ENCODE measurements around the gene URB1.
"Not testable (repeated sequence)": the region's sequence is repeated elsewhere in the genome, so short reads cannot be mapped to it uniquely, and the experiment has no call there.

URB1 gene

GRCh38 chr21:32411350-32412161 lies 18.7 kb upstream of the URB1 start:
- peak; percentile 30 for DNase-seq (ENCODE audit: low read depth)

DNA sequence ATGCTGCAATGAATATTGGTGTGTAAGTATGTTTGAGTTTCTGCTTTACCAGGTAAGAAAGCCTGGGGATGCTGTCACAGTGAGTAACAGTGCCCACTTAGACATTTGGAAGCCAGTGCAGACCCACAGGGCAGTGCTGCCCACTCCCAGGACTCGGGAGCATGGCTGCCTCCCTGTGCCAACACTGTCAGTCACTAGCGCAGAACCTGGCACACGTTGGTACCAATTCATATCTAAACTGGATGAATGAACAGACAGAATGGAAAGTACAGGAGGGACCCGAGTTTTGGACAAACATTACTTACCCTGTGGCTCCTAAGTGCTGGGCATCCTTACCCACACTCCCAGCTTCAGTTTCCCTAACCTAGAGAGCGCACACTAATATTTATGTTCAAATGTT lies 18.1 kb upstream of the URB1 start:
- no peak for DNase-seq (ENCODE audit: low read depth)

DNA sequence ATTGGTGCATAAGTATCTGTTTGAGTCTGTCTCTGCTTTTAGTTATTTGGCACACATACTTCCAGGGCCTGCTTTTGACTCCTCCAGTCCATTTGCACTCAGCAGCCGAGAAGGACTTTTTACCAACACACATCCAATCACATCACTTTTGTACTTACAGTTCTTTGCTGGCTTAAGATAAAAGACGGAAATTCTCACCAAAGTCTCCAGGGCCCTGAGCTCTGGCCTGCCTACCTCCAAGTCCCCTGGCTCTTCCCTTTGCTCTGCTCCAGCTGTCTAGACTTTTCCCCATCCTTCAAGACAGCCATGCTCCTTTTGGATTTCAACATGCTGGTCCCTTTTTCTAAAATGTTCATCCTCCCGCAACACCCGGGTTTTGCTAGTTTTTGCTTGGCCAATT lies 17.5 kb upstream of the URB1 start:
- no peak for DNase-seq (ENCODE audit: low read depth)

- DNase-seq (ENCODE audit: low read depth): no peak
These were observed 13.6 kb upstream of the URB1 start for GRCh38 chr21:32406405-32406804.

- peak; percentile 44 for DNase-seq (ENCODE audit: low read depth)
These were observed 10.5 kb upstream of the URB1 start for GRCh38 chr21:32403201-32403777.

DNA sequence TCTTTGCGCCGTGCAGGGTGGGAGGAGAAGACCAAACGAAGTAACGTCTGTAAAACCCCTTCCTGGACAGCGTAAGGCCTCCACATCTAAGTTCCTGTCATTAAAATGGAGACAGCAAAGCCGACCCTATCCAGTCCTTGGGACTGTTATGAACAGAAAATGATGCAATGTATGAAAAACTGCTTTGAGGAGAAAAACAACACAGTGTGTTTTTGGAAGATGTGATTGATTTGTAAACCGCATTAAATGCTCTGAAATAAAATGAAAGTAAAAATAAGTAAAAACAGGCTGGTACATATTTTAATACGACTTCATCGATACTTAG lies 827 bp upstream of the URB1 start:
- no peak for DNase-seq (ENCODE audit: low read depth)

DNA sequence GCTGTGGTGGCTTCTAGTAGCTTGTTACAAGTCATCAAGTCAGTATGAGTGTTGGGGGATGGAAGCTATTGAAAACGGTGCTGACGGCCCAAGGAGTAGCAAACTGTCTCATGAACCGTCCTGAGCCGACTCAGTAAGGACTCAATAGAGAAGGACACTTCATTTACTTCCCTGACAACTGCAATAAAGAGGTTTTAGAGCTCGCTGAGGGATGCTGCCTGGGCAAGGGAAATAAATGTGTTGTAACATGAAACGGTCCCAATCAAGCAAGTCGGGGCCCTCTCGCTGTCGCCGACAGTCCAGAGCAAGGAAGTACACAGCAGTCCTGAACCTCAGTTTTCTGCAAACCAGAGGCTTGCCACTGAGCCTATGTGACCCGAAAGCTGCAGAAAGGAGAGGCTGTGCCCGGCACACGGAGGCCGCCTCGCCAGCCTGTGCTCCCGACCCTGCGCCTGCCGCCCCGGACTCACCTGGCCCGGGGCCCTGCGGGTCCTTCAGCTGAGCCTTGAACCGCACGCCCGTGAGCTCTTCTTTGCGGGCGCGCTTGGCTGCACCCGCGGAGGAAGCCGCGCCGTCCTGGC lies 423 bp downstream of the URB1 start:
- DNase-seq (ENCODE audit: low read depth): no peak

- no peak for DNase-seq (ENCODE audit: low read depth)
These were observed 1.1 kb downstream of the URB1 start for GRCh38 chr21:32391755-32392154.

DNA sequence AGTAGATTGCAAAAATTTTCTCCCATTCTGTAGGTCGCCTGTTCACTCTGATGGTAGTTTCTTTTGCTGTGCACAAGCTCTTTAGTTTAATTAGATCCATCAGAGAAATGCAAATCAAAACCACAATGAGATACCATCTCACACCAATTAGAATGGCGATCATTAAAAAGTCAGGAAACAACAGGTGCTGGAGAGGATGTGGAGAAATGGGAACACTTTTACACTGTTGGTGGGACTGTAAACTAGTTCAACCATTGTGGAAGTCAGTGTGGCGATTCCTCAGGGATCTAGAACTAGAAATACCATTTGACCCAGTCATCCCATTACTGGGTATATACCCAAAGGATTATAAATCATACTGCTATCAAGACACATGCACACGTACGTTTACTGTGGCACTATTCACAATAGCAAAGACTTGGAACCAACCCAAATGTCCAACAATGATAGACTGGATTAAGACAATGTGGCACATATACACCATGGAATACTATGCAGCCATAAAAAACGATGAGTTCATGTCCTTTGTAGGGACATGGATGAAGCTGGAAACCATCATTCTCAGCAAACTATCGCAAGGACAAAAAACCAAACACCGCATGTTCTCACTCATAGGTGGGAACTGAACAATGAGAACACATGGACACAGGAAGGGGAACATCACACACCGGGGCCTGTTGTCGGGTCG lies 2.1 kb downstream of the URB1 start:
- not testable (repeated sequence) for DNase-seq (ENCODE audit: low read depth)

DNA sequence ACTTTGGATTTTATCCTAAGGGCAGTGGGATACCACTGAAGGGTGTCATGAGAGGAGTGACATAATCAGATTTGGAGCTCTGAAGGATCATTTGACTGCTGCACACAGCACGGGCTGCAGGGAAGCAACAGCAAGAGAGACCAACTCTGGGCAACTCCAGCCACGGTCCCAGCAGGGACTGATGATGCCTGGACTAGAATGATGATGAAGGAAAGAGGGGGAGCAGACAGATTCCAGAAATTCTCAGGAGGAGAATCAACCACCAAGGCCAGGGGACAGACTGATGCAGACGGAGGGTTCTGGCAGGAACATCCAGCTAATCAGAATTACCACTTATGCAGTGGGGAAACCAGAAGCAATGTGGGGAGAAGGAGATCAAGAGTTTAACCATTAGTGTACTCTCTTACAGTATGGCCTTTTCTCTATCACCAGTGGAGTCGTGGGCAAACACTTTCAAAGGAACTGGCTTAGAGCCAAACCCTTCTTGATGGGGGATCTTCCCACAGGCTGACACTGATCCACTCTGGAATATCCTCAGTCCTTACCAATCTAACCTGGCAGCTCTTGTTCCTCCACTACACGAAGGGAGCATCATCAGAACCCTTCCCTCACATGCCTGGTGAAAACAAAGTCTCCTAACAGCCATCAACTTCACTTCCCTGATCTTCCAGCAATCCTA lies 3.3 kb downstream of the URB1 start:
- no peak for DNase-seq (ENCODE audit: low read depth)

- no peak for DNase-seq (ENCODE audit: low read depth)
These were observed 4.5 kb downstream of the URB1 start for GRCh38 chr21:32388306-32388705.

GRCh38 chr21:32387151-32387550 lies 5.7 kb downstream of the URB1 start:
- DNase-seq (ENCODE audit: low read depth): no peak

DNA sequence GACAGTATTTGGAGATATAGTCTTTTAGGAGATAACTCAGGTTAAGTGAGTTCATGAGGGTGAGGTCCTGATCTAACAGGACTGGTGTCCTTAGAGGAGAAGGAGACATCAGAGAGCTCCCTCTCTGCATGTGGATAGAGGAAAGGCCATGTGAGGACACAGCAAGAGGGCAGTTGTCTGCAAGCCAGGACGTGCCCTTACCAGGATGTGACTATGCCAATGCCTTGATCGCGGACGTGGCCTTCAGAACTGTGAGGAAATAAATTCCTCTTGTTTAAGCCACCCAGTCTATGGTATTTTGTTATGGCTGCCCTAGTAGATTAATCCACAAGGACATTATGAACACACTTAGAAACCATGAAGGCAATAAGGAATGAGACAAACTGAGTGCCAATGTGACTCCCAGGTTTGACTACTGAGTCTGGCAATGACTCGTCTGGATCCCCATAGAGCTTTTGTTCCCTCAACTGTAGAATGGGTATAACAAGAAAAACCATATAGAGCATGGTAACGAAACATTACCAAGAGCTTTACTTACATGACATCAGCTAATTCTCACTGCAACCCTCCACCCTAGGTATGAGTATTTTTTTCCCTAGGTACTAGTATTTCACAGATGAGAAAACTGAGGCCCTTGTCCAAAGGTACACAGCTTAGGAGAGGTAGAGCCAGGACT lies 6.5 kb downstream of the URB1 start:
- DNase-seq (ENCODE audit: low read depth): no peak

- no peak for DNase-seq (ENCODE audit: low read depth)
These were observed 9.0 kb downstream of the URB1 start for GRCh38 chr21:32383812-32384211.

- no peak for DNase-seq (ENCODE audit: low read depth)
These were observed 10.6 kb downstream of the URB1 start for GRCh38 chr21:32382108-32382644.

DNA sequence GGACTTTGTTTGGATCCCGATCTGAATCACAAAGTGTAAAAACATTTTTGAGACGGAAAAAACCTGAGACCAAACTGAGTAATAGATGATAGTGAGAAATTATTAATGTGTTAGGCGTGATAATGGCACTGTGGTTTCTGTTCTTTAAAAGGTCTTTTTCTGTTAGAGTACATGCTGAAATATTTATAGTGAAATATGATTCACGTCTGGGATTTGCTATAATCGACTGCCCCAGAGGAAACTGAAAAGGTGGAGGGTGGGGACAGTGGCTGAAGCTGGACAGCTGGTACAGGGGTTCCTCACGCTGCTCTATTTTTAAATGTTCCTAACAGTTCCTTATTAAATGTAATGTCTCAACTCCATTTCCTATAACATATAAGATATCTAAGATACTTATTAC lies 11.2 kb downstream of the URB1 start:
- no peak for DNase-seq (ENCODE audit: low read depth)

DNA sequence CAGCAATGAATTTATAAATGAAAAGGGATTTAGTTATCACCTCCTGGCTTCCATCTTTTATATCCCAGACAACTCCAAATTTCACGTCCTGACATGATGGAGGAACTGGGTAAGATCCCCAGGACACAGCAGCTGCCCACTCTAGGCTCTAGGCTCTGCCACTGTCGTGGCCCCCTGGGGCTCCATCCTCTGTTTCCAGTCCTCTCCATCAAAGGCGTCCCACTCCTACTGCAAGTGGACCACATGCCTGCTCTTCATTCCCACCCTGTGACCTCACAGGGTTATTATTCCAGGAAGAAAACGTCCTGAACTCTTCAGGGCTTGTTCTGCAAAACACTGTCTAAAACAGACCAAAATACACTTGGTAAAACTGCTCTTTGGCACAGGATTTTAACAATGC lies 11.9 kb downstream of the URB1 start:
- no peak for DNase-seq (ENCODE audit: low read depth)

GRCh38 chr21:32378956-32379355 lies 13.9 kb downstream of the URB1 start:
- DNase-seq (ENCODE audit: low read depth): no peak

- DNase-seq (ENCODE audit: low read depth): no peak
These were observed 14.8 kb downstream of the URB1 start for GRCh38 chr21:32377991-32378390.

DNA sequence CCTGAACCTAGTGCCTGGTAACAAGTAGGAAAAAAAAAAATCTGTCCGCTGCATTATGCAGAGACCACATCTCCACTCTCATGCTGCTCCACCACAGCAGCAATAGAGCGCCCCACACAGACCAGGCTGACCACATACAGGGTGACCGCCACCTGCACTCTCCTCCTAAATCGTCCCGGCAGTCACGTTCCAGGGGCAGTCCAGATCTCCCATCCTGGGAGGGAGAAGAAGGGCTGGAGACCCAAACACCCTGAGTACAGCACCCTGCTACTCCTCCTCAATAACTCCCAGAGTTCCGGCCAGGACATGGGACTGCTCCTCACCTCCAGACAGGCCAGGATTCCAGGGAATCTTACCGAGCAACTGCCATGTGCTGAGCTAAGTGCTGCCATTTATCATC lies 15.3 kb downstream of the URB1 start:
- no peak for DNase-seq (ENCODE audit: low read depth)

DNA sequence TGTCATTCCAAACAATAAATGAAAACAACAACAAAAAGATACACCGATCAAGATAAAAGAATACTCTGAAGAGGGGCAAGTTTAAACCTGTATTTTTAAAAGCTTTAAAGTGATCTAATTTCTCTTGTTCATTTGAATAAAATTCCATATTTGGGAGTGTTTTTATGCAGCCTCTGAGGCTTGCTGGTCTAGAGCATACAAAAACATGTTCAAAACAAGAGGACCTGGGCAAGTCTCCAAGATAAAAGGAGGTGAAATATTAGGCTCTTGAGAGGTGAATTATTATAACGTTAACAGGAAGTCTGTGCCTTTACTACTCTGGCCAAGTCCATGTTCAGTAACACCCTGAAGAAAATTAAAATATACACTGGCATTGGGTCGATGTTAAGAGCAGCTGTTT lies 20.1 kb downstream of the URB1 start:
- no peak for DNase-seq (ENCODE audit: low read depth)

DNA sequence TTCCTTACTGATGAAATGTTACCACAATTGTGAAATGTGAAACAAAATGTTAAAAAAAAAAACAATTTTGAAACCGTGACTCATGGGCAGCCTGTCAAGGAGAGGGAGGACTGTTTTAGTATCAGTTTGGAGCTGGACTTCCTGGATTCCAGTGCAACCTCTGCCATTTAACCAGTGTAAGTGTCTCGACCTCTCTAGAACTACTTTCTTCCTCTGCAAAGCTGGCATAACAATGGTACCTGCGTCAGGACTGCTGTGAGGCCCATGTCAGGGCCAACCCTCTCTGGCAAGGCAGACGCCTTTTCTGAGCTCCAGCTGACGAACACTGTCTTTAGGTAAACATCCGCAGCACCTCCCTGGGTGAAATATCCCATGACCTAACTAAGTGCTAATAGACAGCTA lies 20.9 kb downstream of the URB1 start:
- DNase-seq (ENCODE audit: low read depth): no peak

Measured in stimulated activated CD8-positive, alpha-beta memory T cell treated with anti-CD3 and anti-CD28 coated beads, Interleukin-12 subunit alpha, Interleukin-12 subunit beta, amount 100 ng/mL, for 1 hour (primary cell).